Endothelial cell of umbilical vein (primary cell): ENCODE data around the gene PSMB8. TPM values are rescaled to one million over a fixed set of nuclear protein-coding genes. Genes with fewer than 3 reads are reported as not detected.

Source experiments
- BruUV-seq: library from RNA; stranded (reverse); fragments of 400-500 nt; replicated peaks from 2 replicates; lab custom pipeline; 2021; lab: Mats Ljungman, UMichigan
- CTCF ChIA-PET: fragments of 300-600, 350-600 bp; sonication (Branson Sonifier 250); formaldehyde crosslinking; loops from one replicate; lab custom pipeline; 2021; ENCODE audit warnings: antibody characterized with exemption, inconsistent platforms; lab: Charles Lee
- POLR2A ChIA-PET: fragments of 300-600, 350-600 bp; sonication (Branson Sonifier 250); formaldehyde crosslinking; loops from one replicate; lab custom pipeline; 2021; ENCODE audit warnings: antibody characterized with exemption, inconsistent platforms; lab: Charles Lee
- DNase-seq: peaks from one replicate; pipeline ENCODE4 v3.0.0-alpha.2; 2011; ENCODE audit warnings: low read depth, low spot score
- FAIRE-seq: peaks from 2 replicates; lab custom pipeline; 2011; peaks lifted over from hg19 to GRCh38; lab: Jason Lieb, UNC
- H2AFZ ChIP-seq: 2 replicates; pipeline ENCODE4 v1.6.0; 2012; ENCODE audit warnings: low read depth, low read length, control low read depth, inconsistent platforms
- H3K27ac ChIP-seq: 2 replicates; pipeline ENCODE4 v1.5.1; 2011; ENCODE audit warnings: low read depth, mild to moderate bottlenecking, control low read depth, low read length, moderate library complexity; ENCODE audit not compliant: insufficient read depth
- H3K27me3 ChIP-seq, 2 experiments: 2 replicates each; pipeline versions ENCODE4 v1.6.0 to v1.6.1; 2011; ENCODE audit warnings: low read length in 2 of 2, mixed read lengths in 1 of 2; ENCODE audit not compliant: control insufficient read depth in 2 of 2, insufficient read depth in 2 of 2
- H3K36me3 ChIP-seq, 2 experiments: 2 replicates in 1 of 2; 3 replicates in 1 of 2; pipeline ENCODE4 v1.5.1; 2011; ENCODE audit warnings: low read length in 2 of 2, mild to moderate bottlenecking in 1 of 2, moderate library complexity in 1 of 2; ENCODE audit not compliant: control insufficient read depth in 2 of 2, insufficient read depth in 2 of 2; ENCODE audit errors: extremely low read depth in 1 of 2
- H3K4me1 ChIP-seq: 3 replicates; pipeline ENCODE4 v1.5.1; 2011; ENCODE audit warnings: mild to moderate bottlenecking, low read length; ENCODE audit not compliant: control insufficient read depth, insufficient read depth; ENCODE audit errors: extremely low read depth
- H3K4me2 ChIP-seq: 2 replicates; pipeline ENCODE4 v1.6.1; 2011; ENCODE audit warnings: low read length, control low read depth, mixed read lengths; ENCODE audit not compliant: insufficient read depth
- H3K4me3 ChIP-seq, 3 experiments: fragments of 200-600 bp in 1 of 3; sonication (generic), shearing (Covaris generic) in 1 of 3; replicated peaks in 1 of 3; 2 replicates each; pipeline ENCODE4 v1.5.1; 2011 to 2016; ENCODE audit warnings: control low read depth in 3 of 3, low read length in 3 of 3, mild to moderate bottlenecking in 2 of 3, inconsistent platforms in 1 of 3, low read depth in 1 of 3, moderate library complexity in 1 of 3; ENCODE audit not compliant: insufficient read depth in 1 of 3
- H3K79me2 ChIP-seq: 2 replicates; pipeline ENCODE4 v1.6.0; 2012; ENCODE audit warnings: low read length, inconsistent platforms; ENCODE audit not compliant: control insufficient read depth, insufficient read depth
- H3K9ac ChIP-seq: replicated peaks from 2 replicates; pipeline ENCODE3; 2011; ENCODE audit warnings: low read length, control low read depth; ENCODE audit not compliant: insufficient read depth; ENCODE audit errors: extremely low read depth
- H3K9me1 ChIP-seq: replicated peaks from 3 replicates; pipeline ENCODE4 v1.6.0; 2011; ENCODE audit warnings: mild to moderate bottlenecking, low read length; ENCODE audit not compliant: control insufficient read depth, insufficient read depth; ENCODE audit errors: extremely low read depth
- H3K9me3 ChIP-seq: replicated peaks from 2 replicates; pipeline ENCODE4 v1.5.1; 2012; ENCODE audit warnings: low read length, inconsistent platforms; ENCODE audit not compliant: control insufficient read depth, insufficient read depth
- H4K20me1 ChIP-seq: replicated peaks from 2 replicates; pipeline ENCODE3; 2011; ENCODE audit warnings: mild to moderate bottlenecking, low read length; ENCODE audit not compliant: control insufficient read depth, insufficient read depth; ENCODE audit errors: extremely low read depth
- EZH2 ChIP-seq: IDR thresholded peaks from 2 replicates; pipeline ENCODE4 v1.6.1; 2012; ENCODE audit warnings: borderline replicate concordance, low read depth, mild to moderate bottlenecking, moderate library complexity, low read length, inconsistent platforms; ENCODE audit not compliant: severe bottlenecking
- FOS ChIP-seq: IDR thresholded peaks from 2 replicates; pipeline ENCODE4 v1.6.1; 2011; ENCODE audit warnings: mild to moderate bottlenecking, low read length, moderate library complexity, borderline replicate concordance; ENCODE audit not compliant: insufficient read depth
- GATA2 ChIP-seq: IDR thresholded peaks from 2 replicates; pipeline ENCODE4 v1.7.0; 2011; ENCODE audit warnings: low read depth, mild to moderate bottlenecking, moderate library complexity, mixed read lengths, low read length; ENCODE audit not compliant: insufficient read length, insufficient read depth
- JUN ChIP-seq: IDR thresholded peaks from 2 replicates; pipeline ENCODE4 v1.6.1; 2011; ENCODE audit warnings: borderline replicate concordance, low read depth; ENCODE audit not compliant: insufficient read length, insufficient read depth
- MYC ChIP-seq: IDR thresholded peaks from one replicate; pipeline ENCODE4 v1.6.1; 2011; ENCODE audit warnings: mild to moderate bottlenecking, low read depth, low read length
- POLR2A ChIP-seq: IDR thresholded peaks from 2 replicates; pipeline ENCODE4 v1.6.1; 2012; ENCODE audit warnings: low read depth, mild to moderate bottlenecking, control low read depth, low read length
- POLR2AphosphoS5 ChIP-seq: IDR thresholded peaks from 2 replicates; pipeline ENCODE4 v1.6.1; 2012; ENCODE audit warnings: low read depth, mild to moderate bottlenecking, control low read depth, low read length, moderate library complexity; ENCODE audit not compliant: insufficient read depth
- dilution Hi-C: fragments of 300-500 bp; cut with MboI; formaldehyde crosslinking; loops from one replicate; pipeline ENCODE4 v1.15.0; 2019; ENCODE audit warnings: low sequenced_read_pairs; ENCODE audit not compliant: extremely low pct_ligation_motif_present
- intact Hi-C: fragments of 100-400 bp; cut with micrococcal nuclease; formaldehyde crosslinking; loops from one replicate; pipeline ENCODE4 v1.10.0; 2022
- polyA plus RNA-seq, 4 experiments: library from polyadenylated mRNA; depleted of rRNA in 3 of 4; stranded (reverse) in 3 of 4; unstranded in 1 of 4; fragments of >200 nt; gene quantifications; 2 replicates each; pipeline versions ENCODE4 v1.2.1 to v1.2.3, GENCODE V29; 2011 to 2012; ENCODE audit warnings: missing spikeins in 1 of 4
- total RNA-seq: library from RNA; stranded (reverse); gene quantifications from 2 replicates; pipeline ENCODE4 v1.2.3, GENCODE V29; 2021
- TF ChIP-seq, protein P1 (sequence below): IDR thresholded peaks from 2 replicates; pipeline ENCODE4 v1.6.1; 2011; ENCODE audit not compliant: insufficient read depth, insufficient read length
- TF ChIP-seq, protein P2 (sequence below), 2 donors: IDR thresholded peaks; 1 replicate in 1 of 2; 2 replicates in 1 of 2; pipeline ENCODE4 v1.5.1; 2011; ENCODE audit warnings: low read length in 2 of 2, mild to moderate bottlenecking in 2 of 2, moderate library complexity in 2 of 2, control low read depth in 1 of 2, inconsistent platforms in 1 of 2, low read depth in 1 of 2; ENCODE audit not compliant: insufficient read depth in 1 of 2; ENCODE audit errors: extremely low read depth in 1 of 2

Gene PSMB8
- total and polyA plus RNA-seq, 2 donors (not counting 3 experiments of a cell fraction or from before 2014, with no cell fraction given): 40.1 to 49.4 TPM

DNA sequence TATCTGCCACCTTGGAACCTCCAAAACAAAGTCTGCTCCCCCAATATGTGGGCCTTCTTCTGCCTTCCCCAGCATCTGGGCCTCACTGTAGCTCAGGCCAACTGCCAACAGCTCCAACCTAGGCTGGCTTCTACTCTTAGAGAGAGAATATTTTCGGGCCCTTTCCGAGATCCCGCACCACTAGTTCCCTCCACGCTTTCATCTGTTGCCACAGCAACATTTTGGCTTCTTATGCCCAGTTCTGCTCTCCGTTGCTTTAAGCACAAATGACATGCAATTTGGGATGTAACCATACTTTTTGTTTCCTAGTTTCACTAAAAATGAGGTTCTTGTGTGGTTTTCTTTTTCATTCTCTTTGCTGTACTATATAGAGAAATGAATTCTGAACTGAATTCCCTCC, 43.8 kb upstream of the PSMB8 start:
- H3K27ac ChIP-seq: no peak overlapping the region
- no peak overlapping the region for H3K4me3 ChIP-seq
- no peak overlapping the region for H3K4me2 ChIP-seq
- no TSS peak for BruUV-seq
- ChIA-PET CTCF (interaction anchor here (3.3 to 9.4 kb wide), 3 partner anchors 46 to 98 kb away, joined by 17 to 192 read pairs (median 29); partner anchors contain the start of gene HLA-DMA), POLR2A (no interaction called here)
- TF ChIP-seq, protein P1, sequence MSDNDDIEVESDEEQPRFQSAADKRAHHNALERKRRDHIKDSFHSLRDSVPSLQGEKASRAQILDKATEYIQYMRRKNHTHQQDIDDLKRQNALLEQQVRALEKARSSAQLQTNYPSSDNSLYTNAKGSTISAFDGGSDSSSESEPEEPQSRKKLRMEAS: no peak
- TF ChIP-seq MYC (no peak), FOS (no peak), JUN (no peak), POLR2AphosphoS5 (no peak), EZH2 (no peak), GATA2 (no peak), POLR2A (no peak)
- TF ChIP-seq, protein P2, sequence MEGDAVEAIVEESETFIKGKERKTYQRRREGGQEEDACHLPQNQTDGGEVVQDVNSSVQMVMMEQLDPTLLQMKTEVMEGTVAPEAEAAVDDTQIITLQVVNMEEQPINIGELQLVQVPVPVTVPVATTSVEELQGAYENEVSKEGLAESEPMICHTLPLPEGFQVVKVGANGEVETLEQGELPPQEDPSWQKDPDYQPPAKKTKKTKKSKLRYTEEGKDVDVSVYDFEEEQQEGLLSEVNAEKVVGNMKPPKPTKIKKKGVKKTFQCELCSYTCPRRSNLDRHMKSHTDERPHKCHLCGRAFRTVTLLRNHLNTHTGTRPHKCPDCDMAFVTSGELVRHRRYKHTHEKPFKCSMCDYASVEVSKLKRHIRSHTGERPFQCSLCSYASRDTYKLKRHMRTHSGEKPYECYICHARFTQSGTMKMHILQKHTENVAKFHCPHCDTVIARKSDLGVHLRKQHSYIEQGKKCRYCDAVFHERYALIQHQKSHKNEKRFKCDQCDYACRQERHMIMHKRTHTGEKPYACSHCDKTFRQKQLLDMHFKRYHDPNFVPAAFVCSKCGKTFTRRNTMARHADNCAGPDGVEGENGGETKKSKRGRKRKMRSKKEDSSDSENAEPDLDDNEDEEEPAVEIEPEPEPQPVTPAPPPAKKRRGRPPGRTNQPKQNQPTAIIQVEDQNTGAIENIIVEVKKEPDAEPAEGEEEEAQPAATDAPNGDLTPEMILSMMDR (IDR thresholded peaks at IDR 0.05; ENCODE audit: extremely low read depth in 1 of 2, insufficient read depth in 1 of 2, low read depth in 1 of 2, low read length in 2 of 2): no peak
- dilution Hi-C loops: no loop called here
- no peak overlapping the region for H2AFZ ChIP-seq
- intact Hi-C loops: loop anchor here (5.0 to 10.0 kb wide), 2 partner anchors 45 to 357 kb away; no protein-coding TSS in a partner anchor
- FAIRE-seq: no peak
- H3K9me3 ChIP-seq: no peaks in the 10 kb centered on the region
- H3K27me3 ChIP-seq: peaks cover 18% of the 10 kb centered on the region in 2 experiments
- no peaks in the 10 kb centered on the region for H3K9me1 ChIP-seq
- no peak for DNase-seq
- no peaks in the 10 kb centered on the region for H4K20me1 ChIP-seq
- peaks cover 3% of the 10 kb centered on the region for H3K4me1 ChIP-seq
- no peaks in the 10 kb centered on the region for H3K36me3 ChIP-seq
- no peaks in the 10 kb centered on the region for H3K79me2 ChIP-seq
- H3K9ac ChIP-seq: no peak overlapping the region
